ENCODE results near the gene PRAMEF33.
"Not testable (repeated sequence)": the region's sequence is repeated elsewhere in the genome, so short reads cannot be mapped to it uniquely, and the experiment has no call there.

DNA sequence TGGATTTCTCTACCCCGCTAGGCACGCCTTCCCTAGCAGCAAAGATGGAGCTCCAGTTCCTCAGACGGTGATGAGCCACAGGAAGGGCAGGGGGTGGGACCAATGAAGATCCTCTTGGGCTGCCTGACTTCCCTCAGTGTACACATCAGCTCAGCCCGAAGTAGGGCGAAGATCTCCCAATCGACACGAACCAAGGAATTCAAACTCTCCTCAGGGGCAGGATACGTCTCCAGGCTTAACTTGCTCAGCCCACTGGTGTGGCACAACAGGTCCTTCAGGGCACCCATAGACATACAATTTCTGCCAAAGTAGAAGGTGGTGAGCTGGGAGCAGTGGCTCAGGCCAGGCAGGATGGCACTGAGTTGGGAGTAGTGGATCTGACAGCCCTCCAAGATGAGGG lies 39.2 kb downstream of the PRAMEF33 start:
- TF ChIP-seq CTCF, POLR2A, POLR2AphosphoS5, EP300 (IDR thresholded peaks at IDR 0.05): not testable (repeated sequence)
